ENCODE results near the gene RFK. TPM values are rescaled to one million over a fixed set of nuclear protein-coding genes. Genes with fewer than 3 reads are reported as not detected.

Gene RFK
- total and polyA plus RNA-seq, 2 of the 13 experiments (the other 11 are each of a cell fraction or from before 2014, with no cell fraction given) = 18.2 to 37.2 TPM

DNA sequence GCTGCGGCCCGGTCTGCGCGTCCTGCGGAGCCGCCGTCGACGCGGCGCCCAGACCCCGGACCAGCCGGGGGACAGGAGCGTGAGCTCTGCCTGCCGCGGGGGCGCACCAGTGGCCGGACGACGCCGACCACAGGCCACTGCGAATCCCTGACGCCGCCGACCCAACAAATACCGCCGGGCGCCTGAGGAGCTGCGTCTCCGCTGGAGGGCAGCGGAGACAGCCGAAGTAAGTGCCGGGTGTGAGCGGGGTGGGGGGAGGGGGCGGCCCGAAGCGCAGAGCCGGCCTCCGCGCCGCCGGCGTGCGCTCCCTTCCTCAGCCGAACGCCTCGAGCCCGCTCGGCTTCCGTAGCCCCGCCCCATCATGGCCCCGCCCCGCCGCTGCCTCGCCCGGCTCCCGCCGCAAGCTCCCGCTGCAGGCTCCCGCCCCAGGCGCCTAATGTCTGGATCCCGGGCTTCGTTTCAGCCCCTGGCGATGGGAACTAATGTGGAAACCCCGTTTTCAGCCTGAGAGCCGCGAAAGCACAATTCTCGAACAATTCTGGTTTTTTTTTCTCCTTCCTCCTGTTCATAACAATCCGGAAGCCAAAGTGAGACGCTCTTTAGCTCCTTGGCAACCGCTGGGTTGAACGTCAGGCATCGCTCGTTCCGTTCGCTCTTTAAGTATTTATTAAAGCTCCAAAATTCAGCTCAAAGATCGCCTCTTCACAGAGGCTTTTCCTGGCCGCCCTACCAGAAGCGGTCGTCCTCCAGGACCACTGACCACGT lies at the start of gene RFK (continued):
- peak; percentile 69; the same call in 1 of the 2 replicates for TF ChIP-seq ZBED4 (CRISPR knock-in tag; IDR thresholded peaks at IDR 0.05; ENCODE audit: borderline replicate concordance)
- TF ChIP-seq, protein P1, sequence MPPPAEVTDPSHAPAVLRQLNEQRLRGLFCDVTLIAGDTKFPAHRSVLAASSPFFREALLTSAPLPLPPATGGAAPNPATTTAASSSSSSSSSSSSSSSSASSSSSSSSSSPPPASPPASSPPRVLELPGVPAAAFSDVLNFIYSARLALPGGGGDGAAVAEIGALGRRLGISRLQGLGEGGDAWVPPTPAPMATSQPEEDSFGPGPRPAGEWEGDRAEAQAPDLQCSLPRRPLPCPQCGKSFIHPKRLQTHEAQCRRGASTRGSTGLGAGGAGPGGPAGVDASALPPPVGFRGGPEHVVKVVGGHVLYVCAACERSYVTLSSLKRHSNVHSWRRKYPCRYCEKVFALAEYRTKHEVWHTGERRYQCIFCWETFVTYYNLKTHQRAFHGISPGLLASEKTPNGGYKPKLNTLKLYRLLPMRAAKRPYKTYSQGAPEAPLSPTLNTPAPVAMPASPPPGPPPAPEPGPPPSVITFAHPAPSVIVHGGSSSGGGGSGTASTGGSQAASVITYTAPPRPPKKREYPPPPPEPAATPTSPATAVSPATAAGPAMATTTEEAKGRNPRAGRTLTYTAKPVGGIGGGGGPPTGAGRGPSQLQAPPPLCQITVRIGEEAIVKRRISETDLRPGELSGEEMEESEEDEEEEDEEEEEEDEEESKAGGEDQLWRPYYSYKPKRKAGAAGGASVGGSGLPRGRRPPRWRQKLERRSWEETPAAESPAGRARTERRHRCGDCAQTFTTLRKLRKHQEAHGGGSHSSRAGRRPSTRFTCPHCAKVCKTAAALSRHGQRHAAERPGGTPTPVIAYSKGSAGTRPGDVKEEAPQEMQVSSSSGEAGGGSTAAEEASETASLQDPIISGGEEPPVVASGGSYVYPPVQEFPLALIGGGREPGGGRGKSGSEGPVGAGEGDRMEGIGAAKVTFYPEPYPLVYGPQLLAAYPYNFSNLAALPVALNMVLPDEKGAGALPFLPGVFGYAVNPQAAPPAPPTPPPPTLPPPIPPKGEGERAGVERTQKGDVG (CRISPR knock-in tag; IDR thresholded peaks at IDR 0.05; ENCODE audit: borderline replicate concordance) = no peak
- no peak for TF ChIP-seq FOSL1 (CRISPR knock-in tag; IDR thresholded peaks at IDR 0.05; ENCODE audit: borderline replicate concordance)
- TF ChIP-seq, protein P2, sequence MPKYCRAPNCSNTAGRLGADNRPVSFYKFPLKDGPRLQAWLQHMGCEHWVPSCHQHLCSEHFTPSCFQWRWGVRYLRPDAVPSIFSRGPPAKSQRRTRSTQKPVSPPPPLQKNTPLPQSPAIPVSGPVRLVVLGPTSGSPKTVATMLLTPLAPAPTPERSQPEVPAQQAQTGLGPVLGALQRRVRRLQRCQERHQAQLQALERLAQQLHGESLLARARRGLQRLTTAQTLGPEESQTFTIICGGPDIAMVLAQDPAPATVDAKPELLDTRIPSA (CRISPR knock-in tag; IDR thresholded peaks at IDR 0.05; ENCODE audit: borderline replicate concordance) = no peak
- TF ChIP-seq PPARG (CRISPR knock-in tag; conservative IDR thresholded peaks at IDR 0.05) = 0 out of 2 replicates have a peak, but pooled peaks have one; percentile 15
- TF ChIP-seq RBM39 (IDR thresholded peaks at IDR 0.05; ENCODE audit: low read depth, low read length, poor library complexity, severe bottlenecking) = peak; percentile 61
- TF ChIP-seq ZFY (CRISPR knock-in tag; IDR thresholded peaks at IDR 0.05) = peak; percentile 78
- no peak for TF ChIP-seq ONECUT2 (CRISPR knock-in tag; IDR thresholded peaks at IDR 0.05)
- TF ChIP-seq ZEB1 (IDR thresholded peaks at IDR 0.05; ENCODE audit: insufficient replicate concordance, low read depth) = peak; percentile 25
- TF ChIP-seq KDM2A (CRISPR knock-in tag; IDR thresholded peaks at IDR 0.05; ENCODE audit: borderline replicate concordance, low read depth) = peak; percentile 46; the same call in 1 of the 2 replicates
- 0 out of 2 replicates have a peak, but pooled peaks have one; percentile 10 for TF ChIP-seq ZBTB20 (CRISPR knock-in tag; IDR thresholded peaks at IDR 0.05; ENCODE audit: borderline replicate concordance, low read depth)
- TF ChIP-seq ZNF569 (CRISPR knock-in tag; IDR thresholded peaks at IDR 0.05; ENCODE audit: borderline replicate concordance) = no peak
- no peak for TF ChIP-seq TEAD2 (CRISPR knock-in tag; IDR thresholded peaks at IDR 0.05)
- no peak for TF ChIP-seq SMAD3 (CRISPR knock-in tag; IDR thresholded peaks at IDR 0.05)
- TF ChIP-seq ATF7-NPFF (CRISPR knock-in tag; IDR thresholded peaks at IDR 0.05; ENCODE audit: low read depth) = no peak; the same call in 1 of the 2 replicates
- TF ChIP-seq, protein P3, sequence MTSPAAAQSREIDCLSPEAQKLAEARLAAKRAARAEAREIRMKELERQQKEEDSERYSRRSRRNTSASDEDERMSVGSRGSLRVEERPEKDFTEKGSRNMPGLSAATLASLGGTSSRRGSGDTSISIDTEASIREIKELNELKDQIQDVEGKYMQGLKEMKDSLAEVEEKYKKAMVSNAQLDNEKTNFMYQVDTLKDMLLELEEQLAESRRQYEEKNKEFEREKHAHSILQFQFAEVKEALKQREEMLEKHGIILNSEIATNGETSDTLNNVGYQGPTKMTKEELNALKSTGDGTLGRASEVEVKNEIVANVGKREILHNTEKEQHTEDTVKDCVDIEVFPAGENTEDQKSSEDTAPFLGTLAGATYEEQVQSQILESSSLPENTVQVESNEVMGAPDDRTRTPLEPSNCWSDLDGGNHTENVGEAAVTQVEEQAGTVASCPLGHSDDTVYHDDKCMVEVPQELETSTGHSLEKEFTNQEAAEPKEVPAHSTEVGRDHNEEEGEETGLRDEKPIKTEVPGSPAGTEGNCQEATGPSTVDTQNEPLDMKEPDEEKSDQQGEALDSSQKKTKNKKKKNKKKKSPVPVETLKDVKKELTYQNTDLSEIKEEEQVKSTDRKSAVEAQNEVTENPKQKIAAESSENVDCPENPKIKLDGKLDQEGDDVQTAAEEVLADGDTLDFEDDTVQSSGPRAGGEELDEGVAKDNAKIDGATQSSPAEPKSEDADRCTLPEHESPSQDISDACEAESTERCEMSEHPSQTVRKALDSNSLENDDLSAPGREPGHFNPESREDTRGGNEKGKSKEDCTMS (CRISPR knock-in tag; conservative IDR thresholded peaks at IDR 0.05) = no peak
- TF ChIP-seq KDM5B (CRISPR knock-in tag; IDR thresholded peaks at IDR 0.05; ENCODE audit: borderline replicate concordance) = peak; percentile 79; the same call in 1 of the 2 replicates
- no peak for TF ChIP-seq HHEX (CRISPR knock-in tag; IDR thresholded peaks at IDR 0.05)

Measured in HepG2 (cell line).